ENCODE results near the gene HTRA3. TPM values are rescaled to one million over a fixed set of nuclear protein-coding genes. Genes with fewer than 3 reads are reported as not detected.

The HTRA3 gene
- total RNA-seq, 1 donor from 2014 or later = 1.6 TPM

GRCh38 chr4:8245884-8246833, 23.4 kb upstream of the HTRA3 start:
- no peak overlapping the region for H2AFZ ChIP-seq (replicated peaks)
- no peak overlapping the region for H3K9ac ChIP-seq
- Mint-ChIP-seq H3K36me3 (no peaks in the 10 kb centered on the region), H3K27me3 (ENCODE audit: insufficient read depth, low read depth) (peaks cover 6% of the 10 kb centered on the region), H3K27ac (no peak overlapping the region), H3K4me1 (peaks cover 20% of the 10 kb centered on the region), H3K9me3 (no peaks in the 10 kb centered on the region), H3K4me3 (no peak overlapping the region)
- H3K36me3 ChIP-seq = no peaks in the 10 kb centered on the region
- no peak overlapping the region for H3K4me2 ChIP-seq
- no peaks in the 10 kb centered on the region for H3K9me3 ChIP-seq (ENCODE audit: low read depth)
- H4K20me1 ChIP-seq (ENCODE audit: low read depth) = no peaks in the 10 kb centered on the region
- DNase-seq (ENCODE audit: low spot score) = no peak
- no peak overlapping the region for H3K27ac ChIP-seq
- no peak overlapping the region for H3K4me3 ChIP-seq
- no peaks in the 10 kb centered on the region for H3K4me1 ChIP-seq
- H3K79me2 ChIP-seq (ENCODE audit: low read depth) = no peaks in the 10 kb centered on the region
- H3K27me3 ChIP-seq = no peaks in the 10 kb centered on the region
- TF ChIP-seq EZH2 (IDR thresholded peaks at IDR 0.05) (no peak), CTCF (IDR thresholded peaks at IDR 0.05) (no peak)
- H3F3A ChIP-seq (ENCODE audit: low read depth) = no peaks in the 10 kb centered on the region

- no peak overlapping the region for H3K4me3 ChIP-seq
- H3K9me3 ChIP-seq (ENCODE audit: low read depth) = no peaks in the 10 kb centered on the region
- H3K27ac Mint-ChIP-seq = no peak overlapping the region
- no peak for DNase-seq (ENCODE audit: low spot score)
- no peak overlapping the region for H3K27ac ChIP-seq
- TF ChIP-seq EZH2phosphoT487 (IDR thresholded peaks at IDR 0.05) = no peak
- no peak for TF ChIP-seq EZH2 (IDR thresholded peaks at IDR 0.05)
- TF ChIP-seq CTCF (IDR thresholded peaks at IDR 0.05) = no peak
- no peaks in the 10 kb centered on the region for H3K9me3 Mint-ChIP-seq
- H3K9ac ChIP-seq = no peak overlapping the region
- H2AFZ ChIP-seq (replicated peaks) = no peak overlapping the region
- no peaks in the 10 kb centered on the region for H3K4me1 ChIP-seq
- no peaks in the 10 kb centered on the region for H4K20me1 ChIP-seq (ENCODE audit: low read depth)
- no peak overlapping the region for H3K4me2 ChIP-seq
- H3K27me3 Mint-ChIP-seq (ENCODE audit: insufficient read depth, low read depth) = peaks cover 6% of the 10 kb centered on the region
- no peaks in the 10 kb centered on the region for H3F3A ChIP-seq (ENCODE audit: low read depth)
- no peak overlapping the region for H3K4me3 Mint-ChIP-seq
- no peaks in the 10 kb centered on the region for H3K79me2 ChIP-seq (ENCODE audit: low read depth)
- no peaks in the 10 kb centered on the region for H3K36me3 ChIP-seq
- no peaks in the 10 kb centered on the region for H3K27me3 ChIP-seq
- H3K36me3 Mint-ChIP-seq = no peaks in the 10 kb centered on the region
- peaks cover 31% of the 10 kb centered on the region for H3K4me1 Mint-ChIP-seq
Measured at GRCh38 chr4:8247047-8247930, 22.3 kb upstream of the HTRA3 start.

GRCh38 chr4:8248091-8248490, 21.5 kb upstream of the HTRA3 start:
- no peaks in the 10 kb centered on the region for H3K36me3 ChIP-seq
- H4K20me1 ChIP-seq (ENCODE audit: low read depth) = no peaks in the 10 kb centered on the region
- no peak overlapping the region for H3K4me3 Mint-ChIP-seq
- H3F3A ChIP-seq (ENCODE audit: low read depth) = no peaks in the 10 kb centered on the region
- H3K27me3 Mint-ChIP-seq (ENCODE audit: insufficient read depth, low read depth) = peaks cover 6% of the 10 kb centered on the region
- no peak overlapping the region for H3K4me2 ChIP-seq
- no peaks in the 10 kb centered on the region for H3K9me3 ChIP-seq (ENCODE audit: low read depth)
- no peak overlapping the region for H3K9ac ChIP-seq
- H2AFZ ChIP-seq (replicated peaks) = no peak overlapping the region
- peaks cover 24% of the 10 kb centered on the region for H3K4me1 Mint-ChIP-seq
- H3K9me3 Mint-ChIP-seq = no peaks in the 10 kb centered on the region
- no peak for DNase-seq (ENCODE audit: low spot score)
- H3K27me3 ChIP-seq = no peaks in the 10 kb centered on the region
- no peak overlapping the region for H3K4me3 ChIP-seq
- no peak overlapping the region for H3K27ac Mint-ChIP-seq
- H3K27ac ChIP-seq = no peak overlapping the region
- H3K36me3 Mint-ChIP-seq = no peaks in the 10 kb centered on the region
- TF ChIP-seq EZH2 (IDR thresholded peaks at IDR 0.05) = no peak
- no peak for TF ChIP-seq CTCF (IDR thresholded peaks at IDR 0.05)
- no peak for TF ChIP-seq EZH2phosphoT487 (IDR thresholded peaks at IDR 0.05)
- no peaks in the 10 kb centered on the region for H3K4me1 ChIP-seq
- no peaks in the 10 kb centered on the region for H3K79me2 ChIP-seq (ENCODE audit: low read depth)

Data from neural progenitor cell (in vitro differentiated cells).